ENCODE data around the gene EHMT2.

The EHMT2 gene

DNA sequence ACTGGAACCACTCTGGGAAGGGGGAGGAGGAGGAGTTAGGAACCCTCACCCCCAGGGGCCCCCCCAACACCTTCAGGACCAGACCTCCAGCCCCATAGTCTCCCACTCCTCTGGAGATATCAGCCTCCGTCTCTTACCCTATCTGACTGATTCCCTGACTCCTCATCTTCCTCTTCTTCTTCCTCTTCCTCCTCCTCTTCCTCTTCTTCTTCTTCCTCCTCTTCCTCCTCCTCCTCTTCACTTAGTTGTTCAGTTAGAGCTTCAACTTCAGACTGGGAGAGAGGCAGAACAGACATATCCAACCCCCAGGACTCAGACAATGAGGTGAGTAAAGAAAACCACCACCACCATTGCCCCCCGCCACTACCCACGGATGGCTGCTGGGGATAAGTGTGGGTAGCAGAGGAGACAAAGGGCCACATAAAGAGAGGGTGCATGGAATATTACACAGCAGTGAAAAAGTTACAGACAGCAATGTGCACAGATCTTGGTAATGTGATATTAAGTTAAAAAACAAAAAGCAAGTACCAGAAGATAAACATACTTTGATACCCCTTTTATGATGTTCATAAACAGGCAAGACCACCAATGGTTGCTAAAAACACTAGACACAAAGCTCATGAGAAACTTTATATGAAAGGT is 8.0 kb downstream of the EHMT2 start:
- TF ChIP-seq, protein P1, sequence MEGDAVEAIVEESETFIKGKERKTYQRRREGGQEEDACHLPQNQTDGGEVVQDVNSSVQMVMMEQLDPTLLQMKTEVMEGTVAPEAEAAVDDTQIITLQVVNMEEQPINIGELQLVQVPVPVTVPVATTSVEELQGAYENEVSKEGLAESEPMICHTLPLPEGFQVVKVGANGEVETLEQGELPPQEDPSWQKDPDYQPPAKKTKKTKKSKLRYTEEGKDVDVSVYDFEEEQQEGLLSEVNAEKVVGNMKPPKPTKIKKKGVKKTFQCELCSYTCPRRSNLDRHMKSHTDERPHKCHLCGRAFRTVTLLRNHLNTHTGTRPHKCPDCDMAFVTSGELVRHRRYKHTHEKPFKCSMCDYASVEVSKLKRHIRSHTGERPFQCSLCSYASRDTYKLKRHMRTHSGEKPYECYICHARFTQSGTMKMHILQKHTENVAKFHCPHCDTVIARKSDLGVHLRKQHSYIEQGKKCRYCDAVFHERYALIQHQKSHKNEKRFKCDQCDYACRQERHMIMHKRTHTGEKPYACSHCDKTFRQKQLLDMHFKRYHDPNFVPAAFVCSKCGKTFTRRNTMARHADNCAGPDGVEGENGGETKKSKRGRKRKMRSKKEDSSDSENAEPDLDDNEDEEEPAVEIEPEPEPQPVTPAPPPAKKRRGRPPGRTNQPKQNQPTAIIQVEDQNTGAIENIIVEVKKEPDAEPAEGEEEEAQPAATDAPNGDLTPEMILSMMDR (IDR thresholded peaks at IDR 0.05; ENCODE audit: low read depth, low read length): no peak
- in situ Hi-C loops (cut with HindIII; ENCODE audit: low sequenced_read_pairs): no loop called here
- DNase-seq (ENCODE audit: low read depth, low spot score): no peak
- H3K4me3 ChIP-seq (ENCODE audit: low read depth, low read length): no peak overlapping the region

DNA sequence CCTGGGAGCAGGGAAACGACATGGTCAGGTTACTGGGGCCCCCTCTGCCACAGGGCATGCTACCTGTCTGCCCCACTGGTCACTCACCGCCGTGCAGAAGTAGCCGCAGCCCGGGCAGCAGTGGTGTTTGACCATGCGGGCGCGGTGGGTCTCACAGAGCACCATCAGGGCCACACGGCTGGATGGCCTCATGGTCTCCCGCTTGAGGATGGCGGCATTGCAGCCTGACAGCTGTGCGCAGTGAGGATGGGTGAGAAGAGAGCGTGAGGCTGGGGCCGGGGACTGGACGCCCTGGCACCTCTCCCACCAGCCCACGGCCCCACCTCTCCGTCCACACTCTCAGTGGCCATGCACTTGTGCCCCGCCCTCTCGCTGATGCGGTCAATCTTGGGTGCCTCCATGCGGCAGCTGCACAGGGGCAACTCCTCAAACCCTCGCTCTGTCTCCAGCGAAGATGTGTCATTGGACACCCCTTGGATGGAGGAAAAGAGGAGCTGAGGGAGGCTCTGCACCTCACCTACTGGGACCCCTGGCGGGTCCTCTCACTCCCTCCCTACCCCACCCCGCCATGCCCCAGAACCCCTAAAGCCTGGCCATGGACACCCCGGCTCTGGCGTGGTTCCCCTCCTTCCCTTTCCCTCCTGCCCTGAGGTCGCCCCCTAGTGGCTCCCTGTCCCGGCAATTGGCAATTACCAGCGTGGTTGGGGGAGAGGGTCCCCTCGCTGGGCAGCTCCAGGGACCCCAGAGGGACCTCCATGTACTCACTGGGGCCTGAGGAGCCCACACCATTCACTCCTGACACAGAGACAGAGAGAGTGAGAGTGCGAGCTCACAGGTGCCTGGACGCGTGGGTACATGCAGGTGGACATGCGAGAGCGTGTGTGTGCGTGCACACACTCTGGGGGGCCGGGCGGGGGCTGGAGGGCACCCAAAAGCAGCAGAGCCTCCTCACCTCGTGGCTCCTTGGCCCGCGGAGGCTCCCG is 8.9 kb downstream of the EHMT2 start:
- no peak for DNase-seq (ENCODE audit: low read depth, low spot score)
- TF ChIP-seq, protein P1 (IDR thresholded peaks at IDR 0.05; ENCODE audit: low read depth, low read length): peak; percentile 82
- in situ Hi-C loops (cut with HindIII; ENCODE audit: low sequenced_read_pairs): no loop called here
- no peak overlapping the region for H3K4me3 ChIP-seq (ENCODE audit: low read depth, low read length)

DNA sequence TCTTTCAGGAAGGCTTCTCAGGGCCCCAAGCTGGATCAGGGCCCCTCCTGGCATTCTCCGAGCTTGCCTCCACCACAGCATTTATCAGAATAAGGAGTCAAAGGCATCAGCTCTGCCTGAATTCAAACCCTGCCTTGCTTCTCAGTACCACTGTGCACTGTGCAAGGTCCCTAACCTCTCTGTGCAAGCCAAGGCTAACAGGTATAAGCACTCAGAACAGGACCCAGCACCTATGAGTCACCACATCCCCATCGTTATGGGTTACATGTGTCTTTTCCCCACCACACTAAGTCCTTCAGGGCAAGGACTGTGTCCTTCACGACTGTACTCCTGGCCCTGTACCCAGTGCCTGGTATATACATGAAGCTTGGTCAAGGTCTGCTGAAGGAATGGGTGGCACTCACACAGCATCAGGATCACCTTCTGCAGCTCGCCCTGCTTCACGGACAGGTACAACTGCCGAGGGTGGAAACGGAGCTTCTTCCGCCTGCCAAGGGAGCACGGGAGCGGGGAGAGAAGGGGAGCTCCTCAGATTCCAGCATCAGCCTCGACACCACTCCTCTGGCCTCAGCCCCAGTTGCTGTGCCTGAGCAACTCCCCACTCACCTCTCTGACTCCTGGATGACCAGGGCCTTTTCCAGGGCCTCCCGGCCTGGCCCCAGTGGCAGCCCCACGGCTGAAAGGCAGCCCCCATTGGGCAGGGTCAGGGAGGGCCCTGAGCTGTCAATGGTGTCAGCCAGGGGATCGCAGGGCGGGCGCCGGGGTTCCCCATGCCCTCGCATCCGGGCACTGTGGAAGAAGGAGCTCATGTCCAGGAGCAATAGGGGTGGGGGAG is 10.1 kb downstream of the EHMT2 start:
- in situ Hi-C loops (cut with HindIII; ENCODE audit: low sequenced_read_pairs): no loop called here

DNA sequence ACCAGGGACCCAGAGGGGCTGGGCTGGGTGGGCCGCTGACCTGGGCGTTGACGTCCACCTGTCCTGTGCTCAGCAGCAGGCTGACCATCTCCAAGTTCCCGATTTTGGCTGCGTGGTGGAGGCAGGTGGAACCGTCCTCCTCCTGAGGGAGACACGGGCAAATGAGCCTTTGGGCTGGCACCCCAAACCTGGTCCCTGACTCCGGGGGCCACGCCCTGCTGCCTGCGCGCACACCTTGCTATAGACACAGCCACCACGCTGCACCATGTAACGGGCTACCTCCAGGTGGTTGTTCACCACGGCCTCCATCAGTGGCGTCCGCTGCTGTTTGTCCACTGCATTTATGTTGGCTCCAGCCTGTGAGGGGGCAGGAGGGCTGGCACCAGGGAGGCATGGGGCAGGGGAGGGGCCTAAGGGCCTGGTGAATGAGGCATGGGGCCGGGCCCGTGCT is 10.9 kb downstream of the EHMT2 start:
- H3K4me3 ChIP-seq (ENCODE audit: low read depth, low read length): no peak overlapping the region
- in situ Hi-C loops (cut with HindIII; ENCODE audit: low sequenced_read_pairs): no loop called here
- DNase-seq (ENCODE audit: low read depth, low spot score): no peak
- TF ChIP-seq, protein P1 (IDR thresholded peaks at IDR 0.05; ENCODE audit: low read depth, low read length): no peak

More for the DNA sequence above, 10.1 kb downstream of the EHMT2 start:
- no peak overlapping the region for H3K4me3 ChIP-seq (ENCODE audit: low read depth, low read length)
- no peak for DNase-seq (ENCODE audit: low read depth, low spot score)
- TF ChIP-seq, protein P1 (IDR thresholded peaks at IDR 0.05; ENCODE audit: low read depth, low read length): no peak

DNA sequence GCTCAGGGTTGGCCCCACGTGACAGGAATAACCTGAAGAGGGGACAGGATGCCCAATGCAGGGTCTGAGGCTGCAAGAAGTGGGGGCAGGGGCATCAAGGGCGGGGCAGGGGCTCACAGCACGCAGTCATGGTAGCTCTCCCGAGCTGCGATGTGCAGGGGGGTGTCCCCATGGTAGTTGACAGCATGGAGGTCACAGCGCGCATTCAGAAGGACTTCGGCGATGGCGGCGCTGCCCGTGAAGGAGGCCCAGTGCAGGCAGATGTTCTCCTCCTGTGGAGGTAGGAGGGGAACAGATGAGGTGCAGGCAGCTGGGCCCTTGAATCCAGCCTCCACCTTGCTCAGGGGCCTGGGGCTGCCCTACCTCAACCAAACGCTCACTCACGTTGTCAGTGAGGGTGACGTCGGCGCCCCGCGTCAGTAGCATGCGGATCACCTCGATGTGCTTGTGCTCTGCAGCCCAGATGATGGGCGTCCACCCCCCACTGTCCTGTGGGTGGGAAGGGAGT is 12.9 kb downstream of the EHMT2 start:
- in situ Hi-C loops (cut with HindIII; ENCODE audit: low sequenced_read_pairs): no loop called here
- TF ChIP-seq, protein P1 (IDR thresholded peaks at IDR 0.05; ENCODE audit: low read depth, low read length): no peak
- no peak overlapping the region for H3K4me3 ChIP-seq (ENCODE audit: low read depth, low read length)
- no peak for DNase-seq (ENCODE audit: low read depth, low spot score)

DNA sequence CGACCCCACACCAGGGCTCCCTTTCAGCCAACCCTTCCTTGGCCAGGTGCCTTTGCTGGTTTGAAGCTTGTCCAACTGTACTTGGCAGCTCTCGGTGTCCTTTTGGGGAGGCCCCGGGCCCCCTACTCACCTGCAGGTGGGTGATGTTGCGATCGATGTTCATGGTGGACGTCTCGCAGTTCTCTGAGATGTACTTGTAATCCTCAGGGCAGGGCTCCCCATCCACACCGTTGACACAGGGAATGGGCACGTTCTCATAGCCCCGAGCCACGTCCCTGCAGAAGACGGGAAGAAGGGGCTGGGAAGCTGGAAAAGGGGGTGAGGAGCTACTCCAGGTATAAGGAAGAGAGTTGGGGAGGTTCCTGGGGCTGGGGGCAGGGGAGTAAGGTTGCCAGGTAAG is 13.8 kb downstream of the EHMT2 start:
- no peak overlapping the region for H3K4me3 ChIP-seq (ENCODE audit: low read depth, low read length)
- in situ Hi-C loops (cut with HindIII; ENCODE audit: low sequenced_read_pairs): no loop called here
- no peak for DNase-seq (ENCODE audit: low read depth, low spot score)
- TF ChIP-seq, protein P1 (IDR thresholded peaks at IDR 0.05; ENCODE audit: low read depth, low read length): no peak
